IPS-15b (cell line): Measurements from ENCODE around the gene GAREM2.

ENCODE experiments used
- H3K27me3 ChIP-seq: one replicate; pipeline ENCODE4 v1.6.1; 2013; ENCODE audit warnings: low read length; ENCODE audit not compliant: control insufficient read depth, insufficient read depth
- H3K36me3 ChIP-seq: one replicate; pipeline ENCODE4 v1.6.1; 2013; ENCODE audit warnings: low read length; ENCODE audit not compliant: control insufficient read depth, insufficient read depth
- H3K4me1 ChIP-seq: one replicate; pipeline ENCODE4 v1.6.1; 2013; ENCODE audit warnings: mild to moderate bottlenecking, low read length; ENCODE audit not compliant: control insufficient read depth, insufficient read depth
- H3K4me3 ChIP-seq: one replicate; pipeline ENCODE4 v1.5.1; 2013; ENCODE audit warnings: low read depth, low read length
- H3K9ac ChIP-seq: one replicate; pipeline ENCODE4 v1.6.1; 2013; ENCODE audit warnings: low read depth, mild to moderate bottlenecking, low read length
- H3K9me3 ChIP-seq: one replicate; pipeline ENCODE4 v1.6.1; 2013; ENCODE audit warnings: mild to moderate bottlenecking, low read length; ENCODE audit not compliant: control insufficient read depth, insufficient read depth

GAREM2 gene

GRCh38 chr2:26191316-26192159 is 18.6 kb downstream of the GAREM2 start:
- H3K9me3 ChIP-seq: no peaks in the 10 kb centered on the region

GRCh38 chr2:26193578-26194231 is 20.8 kb downstream of the GAREM2 start:
- Histone ChIP-seq H3K4me1 (no peaks in the 10 kb centered on the region), H3K9ac (no peak overlapping the region), H3K36me3 (peaks cover 49% of the 10 kb centered on the region)

More at GRCh38 chr2:26191316-26192159, 18.6 kb downstream of the GAREM2 start:
- Histone ChIP-seq H3K9ac (no peak overlapping the region), H3K27me3 (no peaks in the 10 kb centered on the region), H3K36me3 (peaks cover 50% of the 10 kb centered on the region), H3K4me3 (no peak overlapping the region), H3K4me1 (no peaks in the 10 kb centered on the region)

DNA sequence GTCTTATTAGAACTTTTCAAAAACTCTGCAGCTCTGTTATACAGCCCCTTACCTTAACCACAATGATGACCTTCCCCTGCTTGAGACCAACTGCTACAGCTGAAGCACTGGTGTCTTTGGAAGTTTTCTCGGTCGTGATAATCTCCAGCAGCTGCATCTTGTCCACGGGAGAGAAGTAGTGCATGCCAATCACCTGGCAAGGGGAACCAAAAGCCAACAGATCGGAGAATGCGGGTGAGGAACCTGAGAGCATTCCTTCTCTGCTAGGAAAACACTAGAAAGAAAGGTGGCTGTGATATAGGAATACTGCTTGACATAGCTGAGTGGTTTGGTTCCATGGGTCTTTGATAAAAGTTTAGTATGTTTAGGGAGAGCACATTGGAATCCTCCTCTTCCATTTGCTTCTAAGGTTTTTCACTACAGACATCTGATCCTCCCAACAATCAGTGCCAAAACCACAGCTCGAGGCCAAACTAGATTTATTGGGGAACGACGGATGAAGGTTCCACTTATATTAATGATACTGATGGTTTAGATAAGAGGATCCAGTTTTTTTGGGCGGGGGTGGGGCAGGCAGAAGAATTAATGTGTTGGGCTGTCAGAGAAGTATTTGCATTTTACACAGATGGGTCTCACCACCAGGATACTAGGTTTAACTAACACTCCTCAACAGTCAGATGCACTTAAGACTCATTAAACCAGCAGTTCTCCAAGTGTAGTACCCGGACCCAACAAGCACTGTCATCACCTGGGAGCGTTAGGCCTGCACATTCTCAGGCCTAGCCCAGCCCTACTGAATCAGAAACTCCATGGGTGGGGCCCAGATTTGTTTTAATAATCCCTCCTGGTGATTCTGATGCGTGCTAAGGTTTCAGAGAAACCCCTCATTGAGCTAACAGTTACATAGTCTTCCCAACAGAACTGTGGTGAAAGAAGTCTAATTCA is 22.4 kb downstream of the GAREM2 start:
- no peaks in the 10 kb centered on the region for H3K9me3 ChIP-seq
- H3K9ac ChIP-seq: no peak overlapping the region
- H3K27me3 ChIP-seq: no peaks in the 10 kb centered on the region
- H3K4me1 ChIP-seq: no peaks in the 10 kb centered on the region
- peaks cover 45% of the 10 kb centered on the region for H3K36me3 ChIP-seq
- no peak overlapping the region for H3K4me3 ChIP-seq

More at GRCh38 chr2:26193578-26194231, 20.8 kb downstream of the GAREM2 start:
- Histone ChIP-seq H3K27me3 (no peaks in the 10 kb centered on the region), H3K4me3 (no peak overlapping the region), H3K9me3 (no peaks in the 10 kb centered on the region)

DNA sequence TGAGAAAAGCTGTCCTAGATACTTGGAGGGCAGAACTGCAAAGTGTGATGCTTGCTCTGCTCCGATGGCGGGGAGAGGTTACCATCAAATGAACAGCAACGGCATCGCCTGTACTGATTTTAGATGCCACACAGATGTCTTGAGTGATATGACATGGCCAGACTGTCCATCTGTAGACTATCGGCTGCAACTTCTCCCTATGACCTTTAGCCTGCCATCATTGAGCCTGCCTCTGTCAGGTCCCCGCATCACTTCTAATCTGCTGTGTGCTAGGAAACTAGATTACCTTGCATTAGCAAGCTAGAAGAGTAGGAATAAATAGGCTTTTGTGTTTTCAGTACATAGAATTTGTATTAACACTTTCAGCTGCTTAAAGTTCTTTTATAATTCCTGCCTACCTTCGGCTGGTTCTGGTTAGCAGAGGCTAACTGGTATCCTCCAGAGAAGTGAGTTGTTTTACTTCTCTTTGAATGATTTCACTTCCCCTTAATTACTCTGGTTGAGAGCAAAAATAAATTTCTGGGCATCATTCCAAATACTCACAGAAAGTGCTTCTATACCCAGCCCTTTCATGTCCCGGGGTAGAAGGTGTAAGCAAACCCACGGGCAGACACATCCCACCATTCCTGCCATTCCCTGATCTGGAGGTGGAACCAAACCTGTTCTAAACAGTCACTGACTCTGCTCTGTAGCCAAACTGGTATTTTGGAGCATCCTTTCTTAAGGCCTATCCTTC is 24.0 kb downstream of the GAREM2 start:
- peaks cover 31% of the 10 kb centered on the region for H3K36me3 ChIP-seq
- H3K27me3 ChIP-seq: no peaks in the 10 kb centered on the region
- no peak overlapping the region for H3K9ac ChIP-seq

GRCh38 chr2:26197516-26197915 is 24.6 kb downstream of the GAREM2 start:
- H3K4me1 ChIP-seq: no peaks in the 10 kb centered on the region
- H3K27me3 ChIP-seq: no peaks in the 10 kb centered on the region
- H3K4me3 ChIP-seq: no peak overlapping the region
- no peak overlapping the region for H3K9ac ChIP-seq
- peaks cover 25% of the 10 kb centered on the region for H3K36me3 ChIP-seq
- no peaks in the 10 kb centered on the region for H3K9me3 ChIP-seq

More for the DNA sequence above, 24.0 kb downstream of the GAREM2 start:
- Histone ChIP-seq H3K4me1 (no peaks in the 10 kb centered on the region), H3K9me3 (no peaks in the 10 kb centered on the region), H3K4me3 (no peak overlapping the region)

GRCh38 chr2:26202981-26203490 is 30.1 kb downstream of the GAREM2 start:
- Histone ChIP-seq H3K9me3 (no peaks in the 10 kb centered on the region), H3K27me3 (no peaks in the 10 kb centered on the region), H3K9ac (no peak overlapping the region), H3K4me1 (no peaks in the 10 kb centered on the region), H3K36me3 (no peaks in the 10 kb centered on the region), H3K4me3 (no peak overlapping the region)

GRCh38 chr2:26203906-26204305 is 31.0 kb downstream of the GAREM2 start:
- Histone ChIP-seq H3K9me3 (no peaks in the 10 kb centered on the region), H3K4me1 (no peaks in the 10 kb centered on the region), H3K27me3 (no peaks in the 10 kb centered on the region), H3K9ac (no peak overlapping the region), H3K4me3 (no peak overlapping the region), H3K36me3 (no peaks in the 10 kb centered on the region)

DNA sequence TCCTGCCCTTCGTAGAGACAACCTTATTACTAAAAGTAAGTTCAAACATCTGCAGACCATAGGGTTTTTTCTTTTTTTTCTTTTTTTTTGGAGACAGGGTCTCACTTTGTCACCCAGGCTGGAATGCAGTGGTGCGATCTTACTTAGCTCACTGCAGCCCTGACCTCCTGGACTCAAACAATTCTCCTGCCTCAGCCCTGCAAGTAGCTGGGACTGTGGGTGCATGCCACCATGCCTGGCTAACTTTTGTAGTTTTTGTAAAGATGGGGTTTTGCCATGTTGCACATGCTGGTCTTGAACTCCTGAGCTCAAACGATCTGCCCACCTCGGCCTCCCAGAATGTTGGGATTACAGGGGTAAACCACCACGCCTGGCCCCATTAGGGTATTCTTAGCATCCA is 39.1 kb downstream of the GAREM2 start:
- H3K9me3 ChIP-seq: no peaks in the 10 kb centered on the region
- H3K4me1 ChIP-seq: no peaks in the 10 kb centered on the region
- H3K4me3 ChIP-seq: no peak overlapping the region
- H3K36me3 ChIP-seq: peaks cover 3% of the 10 kb centered on the region
- no peaks in the 10 kb centered on the region for H3K27me3 ChIP-seq
- no peak overlapping the region for H3K9ac ChIP-seq

DNA sequence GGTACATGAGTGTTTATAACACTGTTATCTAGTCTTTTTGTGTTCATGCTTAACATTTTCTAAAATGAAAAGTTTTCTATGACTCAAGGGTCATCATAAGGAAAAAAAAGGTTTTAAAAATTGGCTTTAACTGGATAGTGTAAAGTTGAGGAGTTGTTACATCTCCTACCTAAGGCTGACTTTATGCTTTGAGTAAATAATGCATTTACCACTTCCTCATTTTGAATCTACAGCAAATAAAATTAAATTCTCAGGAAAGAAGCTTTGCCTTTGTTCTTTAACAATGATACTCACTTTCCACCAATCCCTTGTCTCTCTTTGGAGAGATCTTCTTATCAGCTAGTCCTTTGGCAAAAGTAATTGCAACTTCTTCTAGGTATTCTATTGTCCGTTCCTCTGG is 41.9 kb downstream of the GAREM2 start:
- Histone ChIP-seq H3K4me1 (no peaks in the 10 kb centered on the region), H3K4me3 (no peak overlapping the region), H3K9ac (no peak overlapping the region), H3K9me3 (no peaks in the 10 kb centered on the region), H3K36me3 (peaks cover 3% of the 10 kb centered on the region), H3K27me3 (no peaks in the 10 kb centered on the region)

DNA sequence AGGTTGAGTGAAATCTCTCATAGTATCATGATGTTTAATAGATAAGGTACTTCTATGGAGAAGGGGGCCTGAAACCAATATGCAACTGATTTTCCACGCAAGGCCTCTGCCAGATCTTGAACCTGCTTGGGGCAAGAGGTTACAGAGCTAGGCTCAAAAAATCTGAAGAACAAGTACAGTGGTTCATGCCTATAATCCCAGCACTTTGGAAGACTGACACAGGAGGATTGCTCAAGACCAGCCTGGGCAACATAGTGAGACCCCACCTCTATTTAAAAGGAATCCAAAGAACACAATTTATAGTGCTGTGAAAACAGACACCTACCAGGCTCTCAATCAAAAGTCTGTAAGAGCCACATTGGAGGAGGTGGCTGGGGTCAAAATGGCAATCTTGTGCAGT is 42.9 kb downstream of the GAREM2 start:
- no peak overlapping the region for H3K4me3 ChIP-seq
- no peaks in the 10 kb centered on the region for H3K9me3 ChIP-seq
- H3K9ac ChIP-seq: no peak overlapping the region
- H3K36me3 ChIP-seq: peaks cover 3% of the 10 kb centered on the region
- H3K4me1 ChIP-seq: no peaks in the 10 kb centered on the region
- no peaks in the 10 kb centered on the region for H3K27me3 ChIP-seq

DNA sequence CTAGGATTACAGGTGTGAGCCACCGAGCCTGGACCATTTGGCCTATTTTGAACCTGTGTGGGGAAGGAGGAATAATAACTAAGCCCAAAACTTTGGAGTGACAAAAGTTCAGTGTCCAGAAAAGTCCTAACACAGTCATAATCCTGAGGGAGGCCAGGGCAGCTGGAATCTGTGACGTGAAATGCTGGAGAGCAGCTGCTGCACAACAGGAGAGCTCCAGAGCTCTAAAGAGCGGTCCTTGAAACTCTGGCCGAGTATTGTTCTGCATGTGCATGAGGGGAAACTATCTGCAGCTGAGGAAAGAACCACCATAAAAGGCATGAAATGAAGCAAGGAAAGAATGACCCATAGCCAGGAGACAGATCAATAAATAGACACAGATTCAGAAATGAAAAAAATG is 43.7 kb downstream of the GAREM2 start:
- H3K9ac ChIP-seq: no peak overlapping the region
- no peaks in the 10 kb centered on the region for H3K27me3 ChIP-seq
- peaks cover 3% of the 10 kb centered on the region for H3K36me3 ChIP-seq
- no peaks in the 10 kb centered on the region for H3K4me1 ChIP-seq
- no peak overlapping the region for H3K4me3 ChIP-seq
- H3K9me3 ChIP-seq: no peaks in the 10 kb centered on the region
